Astrocyte (in vitro differentiated cells and primary cell): ENCODE measurements around the gene CGREF1. TPM values are rescaled to one million over a fixed set of nuclear protein-coding genes. Genes with fewer than 3 reads are reported as not detected.
A peak's percentile ranks its signal among the peaks of the same experiment; 100 is the strongest.
"Not testable (repeated sequence)": the region's sequence is repeated elsewhere in the genome, so short reads cannot be mapped to it uniquely, and the experiment has no call there.

Experiments used
- DNase-seq: peaks from one replicate; pipeline ENCODE4 v3.0.0-alpha.2; 2010; ENCODE audit warnings: low read depth
- FAIRE-seq: peaks from 2 replicates; lab custom pipeline; 2011; peaks lifted over from hg19 to GRCh38; lab: Jason Lieb, UNC
- H2AFZ ChIP-seq: 2 replicates; pipeline ENCODE4 v1.6.0; 2012; ENCODE audit warnings: low read depth, low read length, inconsistent platforms
- H3K27ac ChIP-seq: 2 replicates; pipeline ENCODE4 v1.5.1; 2011; ENCODE audit warnings: low read depth, low read length, inconsistent platforms
- H3K27me3 ChIP-seq: 2 replicates; pipeline ENCODE4 v1.6.0; 2011; ENCODE audit warnings: low read length, inconsistent platforms; ENCODE audit not compliant: insufficient read depth
- H3K36me3 ChIP-seq: 2 replicates; pipeline ENCODE4 v1.5.1; 2011; ENCODE audit warnings: low read length, inconsistent platforms; ENCODE audit not compliant: insufficient read depth
- H3K4me1 ChIP-seq: 2 replicates; pipeline ENCODE4 v1.5.1; 2011; ENCODE audit warnings: low read length, inconsistent platforms; ENCODE audit not compliant: insufficient read depth
- H3K4me2 ChIP-seq: 2 replicates; pipeline ENCODE4 v1.6.0; 2012; ENCODE audit warnings: low read length, inconsistent platforms
- H3K4me3 ChIP-seq: 2 replicates; pipeline ENCODE4 v1.5.1; 2011; ENCODE audit warnings: low read depth, mild to moderate bottlenecking, low read length, inconsistent platforms; ENCODE audit not compliant: insufficient read depth
- H3K79me2 ChIP-seq: 2 replicates; pipeline ENCODE4 v1.6.0; 2012; ENCODE audit warnings: mild to moderate bottlenecking, low read length, inconsistent platforms; ENCODE audit not compliant: insufficient read depth
- H3K9ac ChIP-seq: 2 replicates; pipeline ENCODE4 v1.6.0; 2012; ENCODE audit warnings: mild to moderate bottlenecking, low read length, inconsistent platforms
- H3K9me3 ChIP-seq: 2 replicates; pipeline ENCODE4 v1.5.1; 2012; ENCODE audit warnings: low read depth, mild to moderate bottlenecking, low read length, inconsistent platforms; ENCODE audit not compliant: insufficient read depth
- H4K20me1 ChIP-seq: 2 replicates; pipeline ENCODE4 v1.6.0; 2012; ENCODE audit warnings: low read length, inconsistent platforms; ENCODE audit not compliant: insufficient read depth
- H3K27ac Mint-ChIP-seq: one replicate; pipeline ENCODE4 v1.8.0; 2021; ENCODE audit warnings: mild to moderate bottlenecking, mixed read lengths; ENCODE audit not compliant: unreplicated experiment
- H3K27me3 Mint-ChIP-seq: one replicate; pipeline ENCODE4 v1.8.0; 2021; ENCODE audit warnings: low read depth, mixed read lengths; ENCODE audit not compliant: unreplicated experiment
- H3K36me3 Mint-ChIP-seq: one replicate; pipeline ENCODE4 v1.8.0; 2021; ENCODE audit warnings: low read depth, mixed read lengths; ENCODE audit not compliant: unreplicated experiment
- H3K4me1 Mint-ChIP-seq: one replicate; pipeline ENCODE4 v1.8.0; 2021; ENCODE audit warnings: low read depth, mixed read lengths; ENCODE audit not compliant: unreplicated experiment
- H3K4me3 Mint-ChIP-seq: one replicate; pipeline ENCODE4 v1.8.0; 2021; ENCODE audit warnings: mild to moderate bottlenecking, moderate library complexity, mixed read lengths; ENCODE audit not compliant: unreplicated experiment
- H3K9me3 Mint-ChIP-seq: one replicate; pipeline ENCODE4 v1.8.0; 2021; ENCODE audit warnings: mild to moderate bottlenecking, mixed read lengths; ENCODE audit not compliant: unreplicated experiment
- CTCF ChIP-seq: IDR thresholded peaks from 2 replicates; pipeline ENCODE4 v1.5.1; 2011; ENCODE audit warnings: low read depth, mild to moderate bottlenecking, inconsistent platforms, low read length, moderate library complexity; ENCODE audit not compliant: insufficient read depth
- EZH2 ChIP-seq: IDR thresholded peaks from 2 replicates; pipeline ENCODE4 v1.6.1; 2012; ENCODE audit warnings: mild to moderate bottlenecking, low read length, inconsistent platforms; ENCODE audit not compliant: insufficient read depth
- total RNA-seq: library from RNA; stranded (reverse); gene quantifications from 2 replicates; pipeline ENCODE4 v1.2.1, GENCODE V29; 2021

CGREF1 gene
- total RNA-seq, 1 donor from 2014 or later = 1.8 TPM

- peaks cover 2% of the 10 kb centered on the region for H3K9me3 ChIP-seq
- H4K20me1 ChIP-seq = no peaks in the 10 kb centered on the region
- no peaks in the 10 kb centered on the region for H3K79me2 ChIP-seq
- peaks cover 10% of the 10 kb centered on the region for H3K4me1 ChIP-seq
- DNase-seq = no peak
- Mint-ChIP-seq H3K9me3 (peaks cover 6% of the 10 kb centered on the region), H3K4me1 (no peaks in the 10 kb centered on the region), H3K27ac (no peak overlapping the region), H3K27me3 (peaks cover 60% of the 10 kb centered on the region), H3K36me3 (peaks cover 6% of the 10 kb centered on the region), H3K4me3 (peak overlapping the region; percentile 84)
- H3K36me3 ChIP-seq = no peaks in the 10 kb centered on the region
- no peak overlapping the region for H2AFZ ChIP-seq
- H3K27me3 ChIP-seq = peaks cover 39% of the 10 kb centered on the region
- no peak overlapping the region for H3K4me3 ChIP-seq
- H3K27ac ChIP-seq = no peak overlapping the region
- no peak overlapping the region for H3K4me2 ChIP-seq
- FAIRE-seq = no peak
- TF ChIP-seq EZH2 = no peak
- no peak for TF ChIP-seq CTCF
- H3K9ac ChIP-seq = no peak overlapping the region
These were observed 3.9 kb upstream of the CGREF1 start for GRCh38 chr2:27122791-27123190.

GRCh38 chr2:27121906-27122305 is 3.0 kb upstream of the CGREF1 start:
- Mint-ChIP-seq H3K36me3 (peaks cover 6% of the 10 kb centered on the region), H3K9me3 (peaks cover 6% of the 10 kb centered on the region), H3K4me3 (no peak overlapping the region), H3K27ac (no peak overlapping the region), H3K27me3 (peaks cover 65% of the 10 kb centered on the region), H3K4me1 (no peaks in the 10 kb centered on the region)
- Histone ChIP-seq H3K4me2 (no peak overlapping the region), H3K4me3 (no peak overlapping the region), H3K9me3 (peaks cover 2% of the 10 kb centered on the region), H2AFZ (no peak overlapping the region), H3K9ac (no peak overlapping the region), H4K20me1 (no peaks in the 10 kb centered on the region), H3K27me3 (peaks cover 46% of the 10 kb centered on the region), H3K4me1 (peaks cover 10% of the 10 kb centered on the region), H3K27ac (no peak overlapping the region), H3K36me3 (no peaks in the 10 kb centered on the region), H3K79me2 (no peaks in the 10 kb centered on the region)
- FAIRE-seq = no peak
- TF ChIP-seq EZH2 = no peak
- no peak for TF ChIP-seq CTCF
- no peak for DNase-seq

- H3K36me3 ChIP-seq, H3K9me3 Mint-ChIP-seq, H4K20me1 ChIP-seq, H3K9ac ChIP-seq, FAIRE-seq, H3K4me1 ChIP-seq, H3K36me3 Mint-ChIP-seq, H3K27ac Mint-ChIP-seq, DNase-seq, H3K9me3 ChIP-seq, H3K4me1 Mint-ChIP-seq, H3K27ac ChIP-seq, H3K79me2 ChIP-seq: not testable (repeated sequence)
- peak overlapping the region; percentile 61 for H3K4me3 ChIP-seq
- Mint-ChIP-seq H3K27me3 (peaks cover 67% of the 10 kb centered on the region), H3K4me3 (peak overlapping the region; percentile 81)
- H3K27me3 ChIP-seq = peaks cover 47% of the 10 kb centered on the region
- peak overlapping the region; percentile 92 for H3K4me2 ChIP-seq
- H2AFZ ChIP-seq = peak overlapping the region; percentile 85
These were observed 372 bp upstream of the CGREF1 start for GRCh38 chr2:27119330-27119670.
